HG02973 (cell line): Measurements from ENCODE around the gene XXYLT1.

Experiments used
- ATAC-seq: cut with Tn5 transposase; IDR thresholded peaks from one replicate; pipeline ENCODE4 v1.9.1; 2021; ENCODE audit warnings: moderate library complexity; ENCODE audit not compliant: unreplicated experiment

The XXYLT1 gene

GRCh38 chr3:195139091-195139875, 131.7 kb downstream of the XXYLT1 start:
- ATAC-seq: no peak

DNA sequence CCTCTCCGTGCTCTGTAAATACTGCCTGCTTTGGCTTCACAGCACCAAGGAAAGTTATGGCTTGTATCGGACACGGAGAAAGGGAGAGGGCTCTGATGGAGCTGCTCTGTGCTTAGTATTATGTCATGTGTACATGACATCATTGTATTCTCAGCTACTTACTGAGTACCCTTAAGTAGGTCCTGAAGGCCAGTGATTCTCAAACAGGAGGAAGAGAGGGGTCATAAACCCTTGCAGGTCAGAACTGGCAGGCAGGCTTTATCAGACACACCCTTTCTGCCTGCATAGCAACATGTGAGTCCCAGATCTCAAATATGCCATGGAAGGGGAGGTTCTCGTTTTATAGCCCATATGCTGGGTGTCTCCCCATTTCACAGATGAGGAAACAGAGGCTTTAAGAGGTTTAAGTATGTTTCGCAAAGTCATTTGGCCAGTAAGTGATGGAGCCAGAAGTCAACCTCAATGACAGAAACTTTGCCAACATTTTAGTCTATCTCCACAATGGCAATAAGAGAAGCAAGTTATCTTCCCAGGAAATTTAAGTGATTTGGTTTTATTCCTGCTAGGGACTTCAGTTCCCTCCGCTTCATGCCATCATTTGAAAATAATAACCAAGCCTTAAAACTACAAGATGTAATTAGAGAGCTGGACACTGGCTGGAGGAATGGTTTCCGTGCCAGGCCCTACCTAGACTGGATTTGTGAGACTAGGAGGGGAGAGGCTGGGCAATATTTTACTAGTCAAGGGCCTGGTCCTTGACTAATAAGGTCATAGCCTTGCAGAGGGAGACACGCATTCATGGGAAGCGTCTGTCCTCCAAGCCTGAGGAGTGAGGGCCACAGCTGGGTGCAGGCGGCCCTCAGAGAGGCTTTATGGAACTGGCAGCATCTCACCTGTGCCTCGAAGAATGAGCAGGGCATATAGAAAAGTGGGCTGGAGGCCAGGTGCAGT, 133.0 kb downstream of the XXYLT1 start:
- ATAC-seq: no peak

- ATAC-seq: no peak
Measured at GRCh38 chr3:195135917-195136316, 135.0 kb downstream of the XXYLT1 start.

- ATAC-seq: no peak
Measured at GRCh38 chr3:195134431-195134830, 136.5 kb downstream of the XXYLT1 start.

DNA sequence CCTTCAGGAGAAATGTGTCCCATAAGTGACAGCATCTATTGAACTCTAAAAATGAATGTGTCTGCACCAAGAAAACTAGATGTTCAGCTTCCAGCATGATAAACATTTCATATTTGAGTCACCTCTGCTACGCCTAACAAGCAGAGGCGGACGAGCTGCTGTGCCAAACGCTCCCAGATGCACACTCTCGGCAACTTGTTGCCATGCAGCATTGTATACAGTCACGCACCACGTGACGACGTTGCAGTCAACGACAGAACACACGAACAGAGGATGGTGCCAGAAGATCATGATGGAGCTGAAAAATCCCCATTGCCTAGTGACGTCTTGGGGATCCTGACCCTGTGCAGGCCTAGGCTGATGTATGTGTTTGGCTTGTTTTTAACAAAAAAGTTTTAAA, 137.5 kb downstream of the XXYLT1 start:
- ATAC-seq: no peak

- no peak for ATAC-seq
Measured at GRCh38 chr3:195133013-195133412, 137.9 kb downstream of the XXYLT1 start.

- no peak for ATAC-seq
Measured at GRCh38 chr3:195131176-195131575, 139.8 kb downstream of the XXYLT1 start.

- peak; percentile 89 for ATAC-seq
Measured at GRCh38 chr3:195129644-195130492, 141.1 kb downstream of the XXYLT1 start.

- no peak for ATAC-seq
Measured at GRCh38 chr3:195129072-195129643, 141.8 kb downstream of the XXYLT1 start.

DNA sequence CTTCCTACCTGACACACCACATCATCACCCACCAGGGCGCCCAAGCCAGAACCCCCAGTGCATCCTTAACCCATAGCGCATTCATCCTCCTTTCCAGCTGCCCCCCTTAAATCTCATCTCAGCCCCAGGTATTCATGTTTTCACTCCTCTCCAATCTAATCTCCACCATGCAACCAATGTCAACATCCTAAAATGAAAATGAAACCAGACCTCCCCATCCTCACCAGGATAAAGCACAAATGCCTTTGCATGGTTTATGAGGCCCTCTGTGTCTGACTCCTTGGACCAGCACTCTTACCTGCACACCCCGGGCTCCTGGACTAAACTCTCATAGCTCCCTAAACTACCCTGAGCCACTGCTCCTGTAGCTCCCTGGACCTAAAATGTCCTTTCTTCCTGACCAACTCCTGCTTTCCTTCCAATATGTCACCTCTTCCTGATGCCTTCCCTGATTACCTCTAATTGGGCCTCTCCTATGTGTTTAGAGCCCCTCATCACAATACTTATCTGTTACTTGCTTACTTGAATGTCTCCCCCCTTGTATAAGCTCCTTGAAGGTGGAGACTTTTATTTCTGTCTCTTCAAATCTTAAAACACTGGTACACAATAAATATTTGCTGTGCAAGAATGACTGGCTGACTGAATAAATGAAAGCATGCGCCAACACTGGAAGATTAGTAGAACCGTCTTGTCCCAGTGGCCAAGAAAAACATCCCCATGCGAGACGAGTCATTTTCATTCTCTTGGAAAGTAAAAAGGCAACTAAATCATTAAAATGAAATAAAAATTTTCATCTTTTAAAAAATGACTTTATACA, 142.5 kb downstream of the XXYLT1 start:
- no peak for ATAC-seq

- no peak for ATAC-seq
Measured at GRCh38 chr3:195126056-195126605, 144.8 kb downstream of the XXYLT1 start.

- ATAC-seq: no peak
Measured at GRCh38 chr3:195125646-195126045, 145.3 kb downstream of the XXYLT1 start.

GRCh38 chr3:195124378-195124992, 146.5 kb downstream of the XXYLT1 start:
- no peak for ATAC-seq

GRCh38 chr3:195123281-195123691, 147.7 kb downstream of the XXYLT1 start:
- ATAC-seq: no peak

- no peak for ATAC-seq
Measured at GRCh38 chr3:195122261-195122660, 148.7 kb downstream of the XXYLT1 start.

DNA sequence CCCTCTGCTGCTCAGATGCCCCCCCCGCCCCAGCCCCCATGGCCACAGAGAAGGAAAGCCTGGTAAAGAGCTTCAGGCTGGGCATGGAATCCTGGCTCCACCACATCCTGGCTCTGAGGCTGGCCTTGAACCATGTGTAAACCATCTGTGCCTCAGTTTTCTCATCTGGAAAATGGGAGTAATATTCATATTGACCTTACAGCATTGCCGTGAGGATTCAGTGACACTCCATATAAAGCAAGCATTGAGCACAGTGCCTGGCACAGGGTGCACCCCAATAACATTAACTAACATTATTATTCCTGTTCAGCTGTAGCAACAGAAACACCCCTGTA, 150.7 kb downstream of the XXYLT1 start:
- no peak for ATAC-seq

GRCh38 chr3:195119461-195120266, 151.3 kb downstream of the XXYLT1 start:
- no peak for ATAC-seq

DNA sequence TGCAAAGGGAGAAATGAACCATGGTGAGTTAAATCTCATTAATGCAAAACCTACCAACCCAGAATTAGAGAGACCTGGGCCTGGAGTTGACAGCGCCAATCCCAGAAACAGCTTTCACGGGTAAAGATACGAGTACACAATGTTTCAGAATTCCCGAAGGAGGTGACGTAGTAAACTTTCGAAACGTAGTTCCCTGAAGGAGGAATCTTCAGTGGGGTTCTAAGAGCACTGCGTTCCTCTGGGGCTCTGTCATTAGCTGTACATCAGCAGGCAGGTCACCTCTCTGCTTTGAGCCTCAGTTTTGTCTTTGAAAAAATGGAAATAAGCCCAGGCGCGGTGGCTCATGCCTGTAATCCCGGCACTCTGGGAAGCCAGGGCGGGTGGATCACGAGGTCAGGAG, 152.3 kb downstream of the XXYLT1 start:
- ATAC-seq: no peak
